CD4-positive, alpha-beta T cell treated with Interleukin-15 for 4 hours (primary cell): ENCODE results near the gene DCUN1D2.
A peak's percentile ranks its signal among the peaks of the same experiment; 100 is the strongest.

ENCODE experiments used
- DNase-seq: peaks from one replicate; pipeline ENCODE4 v3.0.0-alpha.2; 2020; ENCODE audit warnings: low spot score

DCUN1D2 gene

DNA sequence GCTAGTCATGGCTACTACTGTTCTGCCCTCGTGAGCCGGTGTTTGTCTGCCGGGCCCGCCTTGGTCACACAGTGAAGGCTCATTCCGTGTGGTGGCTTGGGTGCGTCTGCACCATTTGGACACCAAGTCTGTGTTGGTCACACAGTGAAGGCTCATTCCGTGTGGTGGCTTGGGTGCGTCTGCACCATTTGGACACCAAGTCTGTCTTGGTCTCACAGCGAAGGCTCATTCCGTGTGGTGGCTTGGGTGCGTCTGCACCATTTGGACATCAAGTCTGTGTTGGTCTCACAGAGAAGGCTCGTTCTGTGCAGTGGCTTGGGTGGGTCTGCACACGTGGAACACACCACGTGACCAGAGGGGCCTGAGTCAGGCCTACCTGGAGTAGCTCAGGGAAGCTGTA lies 29.0 kb upstream of the DCUN1D2 start:
- no peak for DNase-seq

DNA sequence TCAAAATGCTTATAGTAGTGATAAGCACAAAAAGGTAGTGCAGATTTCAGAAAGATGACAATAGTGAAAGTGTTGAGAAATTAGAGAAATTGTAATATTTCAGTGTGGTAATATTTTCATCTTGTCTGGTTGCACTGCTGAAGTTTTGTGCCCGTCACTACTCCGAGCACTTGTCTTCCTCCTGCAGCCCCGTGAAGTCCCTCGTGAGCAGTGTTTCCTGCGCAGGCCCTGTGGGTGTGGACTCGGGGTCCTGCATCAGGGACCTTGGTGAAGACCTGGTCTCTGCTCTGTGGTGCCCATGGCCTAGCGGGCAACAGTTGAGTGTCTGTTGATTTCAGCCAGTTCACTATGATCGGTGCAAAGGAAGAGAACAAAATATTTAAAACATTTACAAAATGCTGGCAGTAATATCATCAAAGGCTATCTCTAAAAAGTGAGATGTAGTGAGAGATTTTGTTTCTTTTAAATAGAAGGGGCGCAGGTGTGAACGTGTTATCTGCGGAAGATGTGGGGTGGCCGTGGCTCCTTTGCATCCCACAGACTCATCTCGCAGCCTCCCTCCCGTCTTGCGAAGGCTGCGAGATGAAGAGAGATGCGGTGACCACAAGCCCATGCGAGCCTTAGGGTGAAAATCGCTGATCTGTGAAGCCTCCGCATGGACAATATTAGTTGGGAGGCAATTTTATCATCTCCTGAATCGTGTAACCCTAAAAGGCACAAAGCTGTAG lies 27.7 kb upstream of the DCUN1D2 start:
- no peak for DNase-seq

DNA sequence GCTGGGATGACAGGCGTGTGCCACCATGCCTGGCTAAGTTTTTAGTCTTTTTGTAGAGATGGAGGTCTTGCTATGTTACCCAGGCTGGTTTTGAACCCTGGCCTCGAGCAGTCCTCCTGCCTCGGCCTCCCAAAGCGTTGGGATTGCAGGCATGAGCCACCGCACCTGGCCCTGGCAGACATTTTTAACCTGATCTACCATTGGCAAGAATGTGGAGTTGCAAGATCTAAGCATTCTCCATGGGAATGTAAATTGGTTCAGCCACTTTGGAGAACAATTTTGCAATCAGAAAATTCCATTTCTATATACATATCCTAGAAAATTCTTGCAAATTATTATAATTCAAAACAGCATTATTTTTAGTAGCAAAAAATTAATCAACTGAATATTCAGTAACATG lies 24.3 kb upstream of the DCUN1D2 start:
- no peak for DNase-seq

DNA sequence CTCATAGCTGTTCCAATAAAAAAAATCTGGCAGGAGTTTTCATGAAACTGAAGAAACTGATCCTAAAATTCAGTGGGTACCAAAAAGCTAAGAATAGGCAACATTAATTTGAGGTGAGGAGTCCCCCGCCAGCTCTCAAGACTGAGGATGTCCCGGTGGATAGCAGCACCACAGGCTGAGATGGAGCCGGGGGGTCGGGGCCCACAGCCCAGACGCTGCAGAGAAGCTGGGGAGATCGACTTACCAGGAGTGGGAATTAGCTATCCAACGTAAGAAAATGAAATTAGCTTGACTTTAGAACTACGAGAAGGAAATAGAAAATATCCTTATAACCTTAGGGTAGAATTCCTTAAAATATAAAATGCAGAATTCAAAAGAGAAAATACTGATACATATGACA lies 23.2 kb upstream of the DCUN1D2 start:
- no peak for DNase-seq

DNA sequence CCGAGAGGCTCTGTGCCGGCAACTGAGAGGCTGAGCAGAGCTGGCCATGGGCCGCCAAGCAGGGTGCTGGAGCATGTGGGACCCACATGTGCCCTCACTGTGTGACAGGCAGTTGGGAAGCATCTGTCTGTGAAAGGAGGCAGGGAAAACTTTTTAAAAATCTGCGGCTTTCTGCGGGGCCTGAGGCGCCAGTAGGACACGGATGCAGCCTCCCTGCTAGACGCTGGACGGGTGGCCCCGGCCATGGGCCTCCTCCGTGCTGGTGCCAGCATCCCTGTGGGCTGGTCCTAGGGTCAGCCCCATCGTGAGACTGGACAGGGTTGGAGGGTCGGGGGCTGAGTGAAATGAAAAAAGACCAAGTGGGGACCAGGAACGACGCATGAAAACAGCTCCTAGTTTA lies 20.9 kb upstream of the DCUN1D2 start:
- DNase-seq, result no peak

DNA sequence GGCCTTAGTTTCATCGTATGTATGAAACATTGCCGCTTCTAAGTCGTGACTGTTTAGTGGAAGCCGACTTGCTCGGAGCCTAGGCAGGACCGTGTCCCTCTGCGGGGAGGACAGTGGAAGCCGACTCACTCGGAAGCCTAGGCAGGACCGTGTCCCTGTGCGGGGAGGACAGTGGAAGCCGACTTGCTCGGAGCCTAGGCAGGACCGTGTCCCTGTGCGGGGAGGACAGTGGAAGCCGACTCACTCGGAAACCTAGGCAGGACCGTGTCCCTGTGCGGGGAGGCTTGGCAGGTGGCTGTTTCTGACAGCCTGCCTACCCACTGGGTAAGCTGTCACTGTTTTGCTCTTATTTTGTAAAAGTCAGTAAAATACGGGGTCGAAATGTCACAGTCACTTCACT lies 20.4 kb upstream of the DCUN1D2 start:
- no peak for DNase-seq

DNA sequence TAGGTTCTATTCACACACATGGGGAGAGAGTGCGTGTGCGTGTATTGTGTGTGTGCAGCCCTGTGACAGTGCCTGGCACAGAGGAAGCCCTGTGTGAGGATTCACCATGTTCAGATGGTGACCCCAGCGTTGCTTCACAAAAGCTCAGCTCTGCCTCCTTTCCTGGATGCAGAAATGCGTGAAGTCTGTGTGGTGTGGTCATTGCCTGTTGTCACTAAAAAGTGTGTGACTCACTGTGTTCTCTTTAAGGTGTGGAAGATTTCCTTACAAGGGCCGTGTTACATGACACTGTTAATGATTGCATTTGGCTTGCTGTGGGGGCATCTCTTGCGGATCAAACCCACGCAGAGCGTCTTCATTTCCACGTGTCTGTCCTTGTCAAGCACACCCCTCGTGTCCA lies 19.5 kb upstream of the DCUN1D2 start:
- DNase-seq, result no peak

DNA sequence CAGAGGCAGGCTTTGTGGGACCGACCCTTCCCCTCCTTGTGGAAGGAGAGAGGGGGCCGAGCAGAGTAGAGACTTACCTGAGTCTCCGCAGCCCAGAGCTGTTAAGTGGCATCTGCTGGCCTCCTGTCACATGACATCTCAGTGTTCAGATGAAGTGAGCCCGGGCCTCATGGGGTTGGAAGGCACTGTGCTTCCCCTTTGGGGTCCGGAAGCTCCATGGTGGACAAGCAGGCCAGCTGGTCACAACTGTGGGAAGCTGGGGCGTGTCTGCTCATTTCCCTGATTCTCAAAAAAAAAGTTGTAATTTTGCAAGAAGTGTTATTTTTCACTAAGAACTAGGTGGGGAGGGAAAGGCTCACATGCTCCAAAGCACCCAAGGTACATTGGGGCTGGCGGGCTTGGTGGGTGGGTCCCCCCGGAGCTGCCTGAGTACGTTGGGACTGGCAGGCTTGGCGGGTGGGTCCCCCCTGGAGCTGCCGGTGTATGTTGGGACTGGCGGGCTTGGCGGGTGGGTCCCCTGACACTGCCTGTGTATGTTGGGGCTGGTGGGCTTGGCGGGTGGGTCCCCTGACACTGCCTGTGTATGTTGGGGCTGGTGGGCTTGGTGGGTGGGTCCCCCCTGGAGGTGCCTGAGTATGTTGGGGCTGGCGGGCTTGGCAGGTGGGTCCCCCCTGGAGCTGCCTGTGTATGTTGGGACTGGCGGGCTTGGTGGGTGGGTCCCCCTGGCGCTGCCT lies 18.2 kb upstream of the DCUN1D2 start:
- no peak for DNase-seq

DNA sequence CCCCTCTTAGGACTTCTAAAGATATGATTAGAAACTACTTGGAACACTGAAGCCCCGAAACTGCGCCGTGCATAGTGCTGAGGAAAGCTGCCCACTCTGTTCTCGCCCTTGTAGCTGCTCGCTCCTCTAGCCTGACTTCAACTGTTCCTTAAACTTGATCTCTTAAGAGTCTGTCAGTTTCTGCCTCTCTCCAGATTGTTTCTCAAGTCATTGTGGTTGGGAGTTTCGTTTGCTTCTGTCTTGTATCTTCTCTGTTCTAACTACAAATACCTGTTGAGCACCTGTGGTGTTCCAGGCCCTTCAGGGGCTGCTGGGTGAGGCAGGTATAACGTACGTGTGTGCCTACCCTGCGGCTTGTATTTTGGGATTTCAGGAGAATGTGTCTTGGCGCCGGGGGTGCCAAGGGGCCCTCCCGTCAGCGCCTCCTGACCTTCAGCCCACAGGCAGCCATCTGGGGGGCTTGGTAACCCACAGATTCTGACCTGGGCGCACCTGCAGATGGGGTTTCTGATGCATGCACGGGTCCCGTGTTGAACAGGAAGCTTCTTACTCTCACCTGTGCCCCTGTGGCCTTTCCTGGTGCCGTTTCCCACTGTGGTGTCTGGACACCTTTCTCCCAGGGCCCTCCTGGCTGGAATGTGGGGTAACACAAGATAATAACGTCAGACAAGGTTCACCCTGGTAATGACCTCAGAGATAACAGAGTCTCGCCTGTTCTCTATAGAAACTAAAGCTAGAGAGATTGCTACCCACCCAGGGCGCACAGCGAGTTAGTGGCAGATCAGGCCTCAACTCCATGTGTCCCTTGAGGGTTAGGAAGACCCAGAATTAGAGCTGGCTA lies 17.2 kb upstream of the DCUN1D2 start:
- DNase-seq, result no peak

DNA sequence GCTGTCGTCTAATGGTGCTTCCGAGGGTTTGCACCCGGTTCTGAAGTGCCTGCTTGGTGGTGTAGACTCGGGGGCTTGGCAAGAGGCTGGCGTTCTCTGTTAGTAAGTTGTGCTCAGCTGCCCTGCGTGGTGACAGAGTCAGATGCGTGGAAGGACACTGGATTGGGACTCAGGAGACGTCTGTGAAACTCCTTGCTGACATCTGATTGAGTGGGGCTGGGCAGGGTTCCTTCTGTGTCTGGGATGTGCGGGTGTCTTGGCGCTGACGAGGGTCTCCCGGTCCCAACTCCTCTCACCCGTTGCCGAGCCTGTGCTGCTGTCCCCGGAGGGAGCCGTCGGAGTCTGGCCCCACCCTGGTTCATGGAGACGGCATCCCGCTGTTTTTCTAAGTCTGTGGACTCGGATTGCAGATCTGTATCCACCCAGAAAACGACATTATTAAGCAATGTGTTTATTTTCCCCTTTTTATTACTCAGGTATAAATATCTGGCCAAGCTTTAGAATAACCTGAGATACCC lies 16.4 kb upstream of the DCUN1D2 start:
- DNase-seq, result no peak

DNA sequence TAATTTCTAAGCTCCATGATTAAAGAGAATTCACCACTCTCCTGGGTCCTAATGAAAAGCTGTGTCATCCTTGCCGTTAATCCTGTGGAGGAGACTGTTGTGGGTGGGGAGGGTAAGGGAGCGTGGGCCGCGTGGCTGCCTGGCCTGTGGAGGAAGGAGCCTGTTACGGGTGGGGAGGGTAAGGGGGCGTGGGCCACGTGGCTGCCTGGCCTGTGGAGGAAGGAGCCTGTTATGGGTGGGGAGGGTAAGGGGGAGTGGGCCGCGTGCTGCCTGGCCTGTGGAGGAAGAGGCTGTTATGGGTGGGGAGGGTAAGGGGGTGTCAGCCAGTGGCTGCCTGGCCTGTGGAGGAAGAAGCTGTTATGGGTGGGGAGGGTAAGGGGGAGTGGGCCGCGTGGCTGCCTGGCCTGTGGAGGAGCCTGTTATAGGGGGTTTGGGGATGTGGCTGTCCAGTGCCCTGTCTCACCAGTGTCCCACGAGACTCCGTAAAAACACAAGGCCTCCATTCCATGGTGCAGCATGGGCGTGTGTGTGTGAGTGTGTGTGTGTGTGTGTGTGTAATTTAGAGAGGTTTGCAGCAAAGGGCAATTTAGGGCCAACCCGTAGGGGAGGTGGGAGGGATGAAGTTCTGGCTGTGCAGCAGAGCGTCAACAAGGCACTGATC lies 15.6 kb upstream of the DCUN1D2 start:
- no peak for DNase-seq

DNA sequence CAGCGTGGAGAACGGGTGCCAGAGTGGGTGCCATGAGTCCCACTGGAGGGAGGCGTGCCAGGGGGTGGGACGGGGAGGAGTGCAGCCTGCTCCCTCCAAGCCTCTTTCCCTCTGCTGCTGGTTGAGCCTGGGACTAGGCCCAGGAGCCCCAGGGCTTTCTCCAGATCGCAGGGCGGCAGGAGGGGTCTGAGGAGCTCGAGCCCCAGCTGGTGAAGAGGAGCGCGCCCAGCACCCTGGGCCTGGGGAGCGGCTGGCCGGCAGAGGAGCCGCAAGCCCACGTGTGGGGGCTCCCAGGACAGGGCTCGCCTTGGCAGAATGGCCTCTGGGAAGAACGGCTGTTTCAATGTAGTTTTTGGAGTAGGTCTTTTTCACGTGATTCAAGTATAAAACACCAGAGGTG lies 12.2 kb upstream of the DCUN1D2 start:
- no peak for DNase-seq

DNA sequence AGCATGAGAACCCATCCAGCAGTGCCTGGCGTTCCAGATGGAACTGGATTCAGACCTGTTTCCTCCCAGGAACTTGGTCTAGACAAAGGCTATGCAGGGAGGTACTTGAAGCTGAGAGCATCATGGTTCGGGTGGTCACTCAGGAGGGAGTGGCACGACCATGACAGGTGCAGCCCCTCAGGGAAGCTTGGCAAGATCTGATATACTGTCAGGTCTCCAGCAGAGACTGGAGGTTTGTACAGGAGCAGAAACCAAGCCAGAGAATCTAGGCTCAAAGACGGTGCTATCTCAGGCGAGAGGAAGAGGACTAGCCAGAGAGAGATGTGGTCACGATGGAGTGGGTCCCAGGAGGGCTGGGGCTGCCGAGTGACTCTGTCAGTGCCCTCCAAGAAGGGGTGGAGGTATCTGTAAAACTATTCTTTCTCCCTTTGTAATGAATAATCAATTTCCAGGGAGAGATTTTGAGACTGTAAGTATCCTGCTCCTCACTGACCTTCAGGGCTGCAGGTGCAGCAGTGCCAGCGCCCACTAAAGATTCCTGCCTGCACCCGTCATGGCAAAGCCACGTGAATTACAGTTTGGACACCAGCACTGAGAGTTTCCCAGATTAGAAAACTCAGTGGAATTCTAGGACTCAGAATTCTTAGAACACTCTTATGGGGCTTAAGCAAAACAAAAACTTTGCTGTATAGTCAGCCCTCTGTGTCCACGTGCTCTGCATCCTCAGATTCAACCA lies 10.2 kb upstream of the DCUN1D2 start:
- DNase-seq, result no peak

DNA sequence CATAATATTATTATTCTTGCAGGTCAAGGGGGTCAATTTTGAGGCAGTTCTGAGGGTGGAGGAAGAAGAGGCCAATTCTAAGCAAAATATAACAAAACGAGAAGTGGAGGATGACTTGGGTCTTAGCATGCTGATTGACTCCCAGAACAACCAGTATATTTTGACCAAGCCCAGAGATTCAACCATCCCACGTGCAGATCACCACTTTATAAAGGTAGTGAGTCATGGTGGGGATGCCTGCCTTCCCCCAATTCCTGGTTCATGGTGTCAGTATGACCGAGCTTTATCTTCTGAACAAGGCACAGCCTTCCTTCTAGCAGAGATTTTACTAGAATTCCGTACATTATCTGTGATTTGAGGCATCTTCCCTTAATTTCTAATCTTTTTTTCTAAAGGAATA lies 9.4 kb upstream of the DCUN1D2 start:
- DNase-seq, result no peak

DNA sequence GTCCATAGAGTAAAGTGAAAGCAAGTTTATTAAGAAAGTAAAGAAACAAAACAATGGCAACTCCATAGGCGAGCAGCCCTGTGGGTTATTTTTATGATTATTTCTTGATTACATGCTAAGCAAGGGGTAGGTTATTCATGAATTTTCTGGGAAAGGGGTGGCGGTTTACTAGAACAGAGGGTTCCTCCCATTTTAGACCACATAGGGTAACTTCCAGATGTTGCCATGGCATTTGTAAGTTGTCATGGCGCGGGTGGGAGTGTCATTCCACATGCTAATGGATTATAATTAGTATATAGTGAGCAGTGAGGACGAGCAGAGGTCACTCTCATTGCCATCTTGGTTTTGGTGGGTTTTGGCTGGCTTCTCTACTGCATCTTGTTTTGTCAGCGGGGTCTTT lies 8.4 kb upstream of the DCUN1D2 start:
- DNase-seq, result no peak

DNA sequence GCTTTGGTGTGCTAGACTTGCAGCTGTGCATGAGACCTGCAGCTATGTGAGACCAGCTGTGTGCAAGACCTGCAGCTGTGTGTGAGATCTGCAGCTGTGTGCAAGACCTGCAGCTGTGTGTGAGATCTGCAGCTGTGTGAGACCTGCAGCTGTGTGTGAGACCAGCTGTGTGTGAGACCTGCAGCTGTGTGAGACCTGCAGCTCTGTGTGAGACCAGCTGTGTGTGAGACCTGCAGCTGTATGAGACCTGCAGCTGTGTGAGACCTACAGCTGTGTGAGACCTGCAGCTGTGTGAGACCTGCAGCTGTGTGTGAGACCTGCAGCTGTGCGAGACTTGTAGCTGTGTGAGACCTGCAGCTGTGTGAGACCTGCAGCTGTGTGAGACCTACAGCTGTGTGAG lies 6.7 kb upstream of the DCUN1D2 start:
- no peak for DNase-seq

DNA sequence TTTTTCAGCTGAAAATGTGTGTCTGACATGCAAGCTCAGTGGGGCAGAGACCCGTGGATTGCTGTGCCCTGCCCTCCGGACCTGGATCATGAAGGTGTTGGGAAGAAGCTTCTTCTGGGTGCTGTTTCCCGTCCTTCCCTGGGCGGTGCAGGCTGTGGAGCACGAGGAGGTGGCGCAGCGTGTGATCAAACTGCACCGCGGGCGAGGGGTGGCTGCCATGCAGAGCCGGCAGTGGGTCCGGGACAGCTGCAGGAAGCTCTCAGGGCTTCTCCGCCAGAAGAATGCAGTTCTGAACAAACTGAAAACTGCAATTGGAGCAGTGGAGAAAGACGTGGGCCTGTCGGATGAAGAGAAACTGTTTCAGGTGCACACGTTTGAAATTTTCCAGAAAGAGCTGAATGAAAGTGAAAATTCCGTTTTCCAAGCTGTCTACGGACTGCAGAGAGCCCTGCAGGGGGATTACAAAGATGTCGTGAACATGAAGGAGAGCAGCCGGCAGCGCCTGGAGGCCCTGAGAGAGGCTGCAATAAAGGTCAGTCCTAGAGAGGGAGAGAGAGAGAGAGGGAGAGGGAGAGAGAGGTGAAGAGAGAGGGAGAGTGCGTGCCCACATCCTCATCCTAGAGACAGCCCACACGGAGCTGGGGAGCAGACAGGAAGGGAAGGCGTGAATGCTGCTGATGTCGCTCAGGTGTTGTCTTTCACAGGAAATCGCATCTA lies 5.1 kb upstream of the DCUN1D2 start:
- DNase-seq, result no peak

DNA sequence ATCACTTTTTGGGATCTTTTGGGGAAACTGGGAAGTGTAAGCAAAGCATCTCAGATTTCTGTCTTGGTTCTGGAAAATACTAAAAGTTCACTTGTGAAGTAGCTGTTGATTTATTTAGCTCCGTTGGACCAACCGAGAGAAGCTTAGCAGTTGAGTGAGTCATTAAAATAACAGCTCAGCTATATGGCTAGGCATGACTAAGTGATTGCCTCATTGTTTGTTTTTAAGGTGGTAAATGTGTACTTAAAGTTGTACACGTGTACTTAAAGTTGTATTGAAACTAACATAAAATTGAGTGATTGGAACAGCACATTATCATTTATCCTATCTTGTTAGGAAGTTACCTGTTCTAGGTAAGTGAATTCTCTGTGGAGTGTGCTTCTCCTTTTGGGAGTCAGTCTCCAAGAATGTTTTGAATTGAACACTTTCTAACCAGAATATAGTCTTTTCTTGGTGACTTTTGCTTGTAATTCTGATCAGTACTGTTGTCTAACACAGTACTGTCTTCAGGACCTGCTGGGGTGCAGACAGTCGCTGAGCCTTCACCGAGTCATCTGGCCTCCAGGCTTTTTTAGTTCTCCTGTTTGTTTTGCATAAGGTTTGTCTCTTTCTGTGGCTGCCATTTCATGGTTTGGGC lies 2.9 kb upstream of the DCUN1D2 start:
- DNase-seq, result peak; percentile 48

DNA sequence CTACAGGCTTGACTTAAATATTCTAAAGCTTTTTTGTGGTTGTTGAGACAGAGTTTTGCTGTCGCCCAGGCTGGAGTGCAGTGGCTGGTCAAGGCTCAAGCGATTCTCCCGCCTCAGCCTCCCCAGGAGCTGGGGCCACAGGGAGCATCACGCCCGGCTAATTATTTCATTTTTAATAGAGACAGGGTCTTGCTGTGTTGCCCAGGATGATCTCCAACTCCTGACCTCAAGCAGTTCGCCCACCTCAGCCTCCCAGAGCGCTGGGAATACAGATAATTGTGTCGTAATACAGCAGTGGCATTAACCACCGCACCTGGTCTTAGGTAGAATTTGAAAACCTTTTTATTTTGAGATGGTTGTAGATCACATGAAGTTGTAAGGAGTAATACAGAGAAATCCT lies 1.5 kb upstream of the DCUN1D2 start:
- DNase-seq, result no peak

DNA sequence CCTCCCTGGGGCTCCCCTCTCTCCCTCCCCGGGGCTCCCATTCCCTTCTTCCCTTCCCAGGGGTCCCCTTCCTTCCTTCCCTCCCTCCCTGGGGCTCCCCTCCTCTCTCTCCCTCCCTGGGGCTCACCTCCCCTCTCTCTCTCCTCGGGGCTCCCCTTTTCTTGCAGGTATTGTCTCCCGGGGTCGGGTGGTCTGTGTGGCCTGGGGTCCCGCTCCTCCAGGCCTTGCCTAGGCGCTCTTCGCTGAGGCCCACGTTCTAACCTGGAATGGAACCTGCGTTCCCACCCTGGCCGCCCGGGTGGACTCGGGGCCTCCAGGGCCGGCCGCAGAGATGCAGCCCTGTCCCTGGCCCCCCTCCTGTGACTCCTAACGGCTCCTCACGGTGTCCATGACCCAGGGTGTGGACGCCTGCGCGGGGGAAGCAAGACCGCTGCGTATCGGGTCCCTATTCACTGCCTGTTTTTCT lies 940 bp upstream of the DCUN1D2 start:
- no peak for DNase-seq
